ENCODE data around the gene ARNT2.
A peak's percentile ranks its signal among the peaks of the same experiment; 100 is the strongest.

The ARNT2 gene

GRCh38 chr15:80415358-80415670 lies 11.1 kb downstream of the ARNT2 start:
- Histone ChIP-seq H3K79me2 (ENCODE audit: insufficient read depth, low read depth) (no peaks in the 10 kb centered on the region), H3K9ac (no peak overlapping the region), H3K4me3 (IDR thresholded peaks at IDR 0.05; ENCODE audit: insufficient read depth, low read depth, low read length) (no peak overlapping the region), H3K36me3 (ENCODE audit: insufficient read depth) (no peaks in the 10 kb centered on the region), H3K27ac (no peak overlapping the region), H3K4me1 (ENCODE audit: low read depth, poor library complexity, severe bottlenecking) (no peaks in the 10 kb centered on the region), H3K27me3 (ENCODE audit: insufficient read depth, low read depth) (no peaks in the 10 kb centered on the region), H2AFZ (ENCODE audit: low read depth) (no peak overlapping the region), H3K4me2 (no peak overlapping the region), H4K20me1 (ENCODE audit: insufficient read depth) (no peaks in the 10 kb centered on the region)
- no peak for TF ChIP-seq CTCF (conservative IDR thresholded peaks at IDR 0.05; ENCODE audit: low read depth, low read length)

GRCh38 chr15:80416702-80417101 lies 12.5 kb downstream of the ARNT2 start:
- no peak overlapping the region for H2AFZ ChIP-seq (ENCODE audit: low read depth)
- no peaks in the 10 kb centered on the region for H3K79me2 ChIP-seq (ENCODE audit: insufficient read depth, low read depth)
- H3K36me3 ChIP-seq (ENCODE audit: insufficient read depth), result no peaks in the 10 kb centered on the region
- H4K20me1 ChIP-seq (ENCODE audit: insufficient read depth), result no peaks in the 10 kb centered on the region
- TF ChIP-seq CTCF (conservative IDR thresholded peaks at IDR 0.05; ENCODE audit: low read depth, low read length), result no peak
- H3K4me2 ChIP-seq, result no peak overlapping the region
- H3K9ac ChIP-seq, result no peak overlapping the region
- H3K4me3 ChIP-seq (IDR thresholded peaks at IDR 0.05; ENCODE audit: insufficient read depth, low read depth, low read length), result no peak overlapping the region
- no peak overlapping the region for H3K27ac ChIP-seq
- no peaks in the 10 kb centered on the region for H3K4me1 ChIP-seq (ENCODE audit: low read depth, poor library complexity, severe bottlenecking)
- no peaks in the 10 kb centered on the region for H3K27me3 ChIP-seq (ENCODE audit: insufficient read depth, low read depth)

GRCh38 chr15:80418892-80419537 lies 14.8 kb downstream of the ARNT2 start:
- Histone ChIP-seq H2AFZ (ENCODE audit: low read depth) (no peak overlapping the region), H3K79me2 (ENCODE audit: insufficient read depth, low read depth) (no peaks in the 10 kb centered on the region), H3K36me3 (ENCODE audit: insufficient read depth) (no peaks in the 10 kb centered on the region), H3K4me3 (IDR thresholded peaks at IDR 0.05; ENCODE audit: insufficient read depth, low read depth, low read length) (no peak overlapping the region), H3K4me1 (ENCODE audit: low read depth, poor library complexity, severe bottlenecking) (no peaks in the 10 kb centered on the region), H3K27ac (no peak overlapping the region), H3K4me2 (no peak overlapping the region), H3K27me3 (ENCODE audit: insufficient read depth, low read depth) (no peaks in the 10 kb centered on the region), H4K20me1 (ENCODE audit: insufficient read depth) (no peaks in the 10 kb centered on the region), H3K9ac (no peak overlapping the region)
- peak; percentile 77 for TF ChIP-seq CTCF (conservative IDR thresholded peaks at IDR 0.05; ENCODE audit: low read depth, low read length)

- H3K36me3 ChIP-seq (ENCODE audit: insufficient read depth), result no peaks in the 10 kb centered on the region
- H3K27me3 ChIP-seq (ENCODE audit: insufficient read depth, low read depth), result no peaks in the 10 kb centered on the region
- H3K4me3 ChIP-seq (IDR thresholded peaks at IDR 0.05; ENCODE audit: insufficient read depth, low read depth, low read length), result no peak overlapping the region
- H3K9ac ChIP-seq, result no peak overlapping the region
- no peak overlapping the region for H3K27ac ChIP-seq
- no peak overlapping the region for H2AFZ ChIP-seq (ENCODE audit: low read depth)
- no peak overlapping the region for H3K4me2 ChIP-seq
- TF ChIP-seq CTCF (conservative IDR thresholded peaks at IDR 0.05; ENCODE audit: low read depth, low read length), result no peak
- H4K20me1 ChIP-seq (ENCODE audit: insufficient read depth), result no peaks in the 10 kb centered on the region
- no peaks in the 10 kb centered on the region for H3K79me2 ChIP-seq (ENCODE audit: insufficient read depth, low read depth)
- H3K4me1 ChIP-seq (ENCODE audit: low read depth, poor library complexity, severe bottlenecking), result no peaks in the 10 kb centered on the region
Observed at GRCh38 chr15:80419546-80419945, 15.4 kb downstream of the ARNT2 start.

Data from KMS-11 (cell line).